Subcutaneous abdominal adipose tissue (tissue), 5 donors: ENCODE results near the gene MANEAL.

ENCODE experiments used
- H3K27ac ChIP-seq: one replicate; pipeline ENCODE4 v1.7.0; 2013; ENCODE audit warnings: low read depth, mild to moderate bottlenecking, inconsistent platforms, low read length, moderate library complexity
- H3K27me3 ChIP-seq, 5 donors: one replicate each; pipeline ENCODE4 v1.7.0; 2013; ENCODE audit warnings: low read length in 5 of 5, inconsistent platforms in 1 of 5; ENCODE audit not compliant: control insufficient read depth in 5 of 5, insufficient read depth in 4 of 5
- H3K36me3 ChIP-seq, 5 donors: one replicate each; pipeline ENCODE4 v1.7.0; 2013; ENCODE audit warnings: low read length in 5 of 5; ENCODE audit not compliant: control insufficient read depth in 5 of 5, insufficient read depth in 5 of 5
- H3K4me1 ChIP-seq, 5 donors: one replicate each; pipeline ENCODE4 v1.7.0; 2013; ENCODE audit warnings: low read length in 5 of 5, mild to moderate bottlenecking in 3 of 5, moderate library complexity in 1 of 5; ENCODE audit not compliant: control insufficient read depth in 5 of 5, insufficient read depth in 5 of 5
- H3K4me3 ChIP-seq, 5 donors: one replicate each; pipeline ENCODE4 v1.7.0; 2013; ENCODE audit warnings: low read length in 5 of 5, low read depth in 1 of 5
- H3K9ac ChIP-seq, 5 donors: one replicate each; pipeline ENCODE4 v1.7.0; 2013; ENCODE audit warnings: low read length in 5 of 5, mild to moderate bottlenecking in 4 of 5, moderate library complexity in 3 of 5
- H3K9me3 ChIP-seq, 5 donors: one replicate each; pipeline ENCODE4 v1.7.0; 2013; ENCODE audit warnings: low read length in 5 of 5; ENCODE audit not compliant: control insufficient read depth in 5 of 5
- donor health status: healthy.
- donor health status: healthy.
- donor health status: healthy.
- donor health status: healthy.
- donor health status: healthy.

MANEAL gene

DNA sequence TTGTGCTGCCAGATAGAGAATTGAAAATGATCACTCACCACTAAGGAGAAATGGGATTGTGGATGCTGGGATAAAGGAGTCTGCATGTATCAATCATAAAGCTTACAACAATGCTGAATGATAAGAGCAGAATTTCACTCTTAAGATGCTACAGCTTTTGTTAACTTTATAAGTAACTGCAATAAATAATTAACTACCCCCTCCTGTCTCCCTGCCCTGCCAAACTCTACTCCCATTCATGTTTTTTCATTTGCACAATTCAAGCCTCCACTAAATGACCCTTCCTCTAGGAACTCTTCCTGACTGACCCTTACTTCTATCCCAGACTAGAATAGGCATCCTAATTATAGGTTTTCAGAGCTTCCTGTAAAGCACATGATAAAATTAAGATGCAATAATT, 50.9 kb downstream of the MANEAL start:
- no peak overlapping the region for H3K4me3 ChIP-seq
- peaks cover 5 to 16% (median 14%) of the 10 kb centered on the region in 5 donors for H3K36me3 ChIP-seq
- H3K4me1 ChIP-seq: peaks cover 0 to 9% (median 5%) of the 10 kb centered on the region in 5 donors
- no peaks in the 10 kb centered on the region for H3K27me3 ChIP-seq
- no peaks in the 10 kb centered on the region for H3K9me3 ChIP-seq
- H3K27ac ChIP-seq: no peak overlapping the region
- no peak overlapping the region for H3K9ac ChIP-seq

DNA sequence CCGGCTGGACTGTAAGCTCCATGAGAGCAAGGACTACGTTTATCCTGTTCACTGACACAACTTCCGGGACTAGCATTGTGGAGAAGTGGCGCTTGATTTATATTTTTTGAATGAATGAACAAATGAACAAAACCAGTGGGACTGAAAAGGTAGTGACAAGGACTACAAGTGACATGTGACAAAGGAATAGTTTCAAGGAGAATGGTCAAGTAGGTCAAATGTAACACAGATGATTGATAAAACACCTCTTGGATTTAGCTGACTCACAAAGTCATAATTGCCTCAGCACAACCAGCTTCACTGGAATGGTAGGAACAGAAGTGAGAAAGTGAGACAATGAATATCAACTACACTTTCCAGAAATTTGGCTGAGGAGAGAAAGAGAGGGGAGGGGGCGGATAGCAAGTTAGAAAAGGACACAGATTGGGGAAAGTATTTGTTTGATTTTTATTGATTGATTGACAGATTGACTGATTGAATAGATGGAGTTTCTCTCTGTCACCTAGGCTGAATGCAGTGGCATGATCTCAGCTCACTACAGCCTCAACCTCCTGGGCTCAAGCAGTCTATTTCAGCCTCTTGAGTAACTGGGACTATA, 51.5 kb downstream of the MANEAL start:
- H3K9ac ChIP-seq: no peak overlapping the region
- no peak overlapping the region for H3K4me3 ChIP-seq
- H3K36me3 ChIP-seq: peaks cover 0 to 15% (median 8%) of the 10 kb centered on the region in 5 donors
- H3K4me1 ChIP-seq: peaks cover 0 to 13% (median 9%) of the 10 kb centered on the region in 5 donors
- no peaks in the 10 kb centered on the region for H3K9me3 ChIP-seq
- no peaks in the 10 kb centered on the region for H3K27me3 ChIP-seq
- no peak overlapping the region for H3K27ac ChIP-seq

DNA sequence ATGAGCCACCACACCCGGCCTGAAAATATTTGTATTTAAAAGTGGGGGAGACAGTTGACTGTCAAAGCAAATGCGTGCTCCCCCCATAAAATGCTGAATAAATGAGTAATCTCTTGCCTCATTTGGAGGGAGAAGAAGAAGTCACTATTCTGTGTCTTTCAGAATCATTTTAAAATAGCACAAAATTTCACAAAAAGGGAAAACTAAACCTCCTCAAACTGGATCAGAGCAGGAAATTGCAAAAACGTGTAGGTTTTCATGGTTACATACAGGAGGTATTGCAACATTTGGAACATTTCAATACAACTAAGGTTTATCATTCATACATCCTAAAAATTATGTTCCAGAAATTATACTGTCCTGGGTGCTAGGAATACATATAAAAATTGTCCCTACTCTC, 52.1 kb downstream of the MANEAL start:
- Histone ChIP-seq H3K27me3 (no peaks in the 10 kb centered on the region), H3K9me3 (no peaks in the 10 kb centered on the region), H3K4me1 (peaks cover 0 to 18% (median 12%) of the 10 kb centered on the region in 5 donors), H3K4me3 (no peak overlapping the region), H3K36me3 (peaks cover 0 to 15% (median 5%) of the 10 kb centered on the region in 5 donors), H3K9ac (no peak overlapping the region), H3K27ac (no peak overlapping the region)

DNA sequence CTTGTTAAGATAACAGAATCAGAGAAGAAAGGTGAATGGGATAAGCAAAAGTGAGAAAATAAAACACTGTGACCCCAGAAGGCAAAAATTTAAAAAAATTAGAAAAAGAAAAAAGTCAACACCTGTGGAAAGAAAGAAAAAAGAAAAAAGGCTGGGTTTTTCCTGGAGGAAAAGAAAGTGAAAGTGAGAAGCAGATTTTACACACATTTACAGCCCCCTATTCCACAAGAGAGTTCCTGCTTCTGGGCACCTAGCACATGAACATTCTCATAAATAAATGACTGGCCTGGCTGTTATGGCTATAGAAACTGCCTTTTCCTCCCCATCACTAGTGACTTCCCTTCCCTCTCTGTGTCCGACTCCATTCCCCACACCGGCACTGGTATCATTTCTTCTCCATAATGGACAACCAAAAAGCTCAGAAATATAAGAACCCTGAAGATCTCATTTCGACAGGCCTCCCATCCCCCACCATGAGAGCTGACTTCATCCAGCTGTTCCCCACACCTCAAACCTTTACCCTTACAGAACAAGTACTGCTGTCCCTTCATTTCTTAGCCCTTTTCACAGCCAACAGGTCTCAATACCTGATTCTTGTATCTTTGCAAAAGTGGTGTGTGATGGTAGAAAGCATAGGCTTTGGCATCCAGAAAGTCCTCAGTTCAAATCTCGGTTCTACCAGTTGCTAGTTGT, 53.1 kb downstream of the MANEAL start:
- H3K4me3 ChIP-seq: no peak overlapping the region
- H3K27me3 ChIP-seq: no peaks in the 10 kb centered on the region
- peaks cover 0 to 15% (median 3%) of the 10 kb centered on the region in 5 donors for H3K36me3 ChIP-seq
- no peak overlapping the region for H3K27ac ChIP-seq
- H3K9me3 ChIP-seq: no peaks in the 10 kb centered on the region
- H3K9ac ChIP-seq: peak overlapping the region in 2 of 5 donors; percentile 23 to 34
- peaks cover 0 to 28% (median 21%) of the 10 kb centered on the region in 5 donors for H3K4me1 ChIP-seq

DNA sequence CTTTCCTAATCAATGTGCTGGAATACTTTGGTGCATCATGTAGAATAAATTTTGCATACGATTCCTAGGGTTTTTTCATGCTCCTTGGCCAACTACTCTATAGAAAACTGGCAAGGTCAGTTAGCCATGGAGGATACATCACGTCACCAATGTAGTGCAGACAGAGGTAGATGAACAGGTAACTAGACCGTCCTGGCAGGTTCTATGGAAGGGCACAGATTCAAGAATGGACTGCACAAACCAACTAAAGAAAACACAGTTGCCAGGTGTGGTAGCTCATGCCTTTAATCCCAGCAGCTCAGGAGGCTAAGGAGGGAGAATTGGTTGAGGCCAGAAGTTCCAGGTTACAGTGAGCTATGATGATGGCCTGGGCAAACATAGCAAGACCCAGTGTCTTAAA, 55.8 kb downstream of the MANEAL start:
- Histone ChIP-seq H3K9ac (no peak overlapping the region), H3K36me3 (peaks cover 0 to 7% (median 3%) of the 10 kb centered on the region in 5 donors), H3K27me3 (no peaks in the 10 kb centered on the region), H3K27ac (no peak overlapping the region), H3K4me3 (no peak overlapping the region), H3K9me3 (no peaks in the 10 kb centered on the region), H3K4me1 (peaks cover 3 to 36% (median 26%) of the 10 kb centered on the region in 5 donors)

DNA sequence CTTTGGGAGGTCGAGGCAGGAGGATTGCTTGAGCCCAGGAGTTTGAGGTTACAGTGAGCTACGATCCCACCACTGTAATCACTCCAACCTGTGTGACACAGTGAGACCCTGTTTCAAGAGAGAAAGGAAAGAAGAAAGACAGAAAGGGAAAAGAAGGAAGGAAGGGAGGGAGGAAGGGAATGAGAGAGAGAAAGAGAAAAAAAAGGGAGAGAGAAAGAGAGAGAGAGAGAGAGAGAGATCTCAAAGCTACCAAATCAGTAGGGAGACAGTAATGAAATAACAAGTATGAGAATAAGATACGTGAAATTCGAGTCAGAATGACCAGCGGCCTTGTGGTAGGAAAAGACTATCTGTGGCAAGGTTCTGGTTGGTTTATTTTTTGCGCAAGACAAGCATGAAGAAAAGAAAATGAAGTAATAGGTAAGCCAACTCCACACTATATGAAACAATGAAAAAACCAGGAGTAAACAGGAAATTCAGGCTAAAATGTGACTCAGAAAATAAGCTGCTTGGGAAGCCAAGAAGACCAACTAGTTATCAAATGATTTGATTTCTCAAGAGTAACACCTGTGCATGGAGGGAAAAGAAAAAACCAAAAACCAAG, 56.8 kb downstream of the MANEAL start:
- Histone ChIP-seq H3K4me3 (no peak overlapping the region), H3K36me3 (peaks cover 5 to 11% (median 6%) of the 10 kb centered on the region in 5 donors), H3K9ac (no peak overlapping the region), H3K9me3 (no peaks in the 10 kb centered on the region), H3K27ac (peak overlapping the region; percentile 34), H3K27me3 (no peaks in the 10 kb centered on the region), H3K4me1 (peaks cover 3 to 36% (median 26%) of the 10 kb centered on the region in 5 donors)
